Measurements from ENCODE around the gene DENND4A. TPM values are rescaled to one million over a fixed set of nuclear protein-coding genes. Genes with fewer than 3 reads are reported as not detected.

The DENND4A gene
- total and polyA plus RNA-seq, 9 of the 15 experiments (the other 6 are each of a cell fraction or from before 2014, with no cell fraction given), result 6.8 to 32.3 (median 19.9) TPM

- WGBS (ENCODE audit: insufficient coverage, low coverage, missing lambda C conversion rate), result 36% methylated on average over 2 of the region's 2 CpGs
- H3K36me3 ChIP-seq (ENCODE audit: control insufficient read depth, insufficient read depth, low read length), result no peaks in the 10 kb centered on the region
- CTCF ChIA-PET (ENCODE audit: low intra/inter-chr PET ratio), result no interaction called here
- DNase-seq (ENCODE audit: extremely low read depth in 1 of 4, low spot score in 3 of 4), result no peak
- no TSS peak for BruUV-seq (replicated peaks)
- no peak overlapping the region for H3K27ac ChIP-seq (ENCODE audit: extremely low read depth, low read depth, low read length)
- no peaks in the 10 kb centered on the region for H3K27me3 ChIP-seq (ENCODE audit: control insufficient read depth in 2 of 2, insufficient read depth in 2 of 2, low read length in 2 of 2)
- H3K4me1 ChIP-seq (replicated peaks in 1 of 2; ENCODE audit: control insufficient read depth in 2 of 2, insufficient read depth in 2 of 2, low read length in 2 of 2), result no peaks in the 10 kb centered on the region; a peak in 3 of 5 replicates
- no peak overlapping the region for H3K4me2 ChIP-seq (ENCODE audit: insufficient read depth, low read length)
- POLR2A ChIA-PET, result no interaction called here
- no peak for ATAC-seq
- no peak overlapping the region for H2AFZ ChIP-seq (ENCODE audit: low read depth, low read length)
- intact Hi-C loops (cut with micrococcal nuclease) (no loop called here), in situ Hi-C loops (cut with MboI) (no loop called here)
- H3K9ac ChIP-seq (ENCODE audit: insufficient read depth in 1 of 2, low read depth in 2 of 2, low read length in 2 of 2), result no peak overlapping the region
- H3K79me2 ChIP-seq (ENCODE audit: control insufficient read depth, insufficient read depth, low read length), result peaks cover 34% of the 10 kb centered on the region
- no peaks in the 10 kb centered on the region for H3K9me3 ChIP-seq (replicated peaks; ENCODE audit: control insufficient read depth, insufficient read depth, low read depth, low read length)
- no peak overlapping the region for H3K4me3 ChIP-seq
- H3K9me1 ChIP-seq (ENCODE audit: control insufficient read depth, insufficient read depth, low read length), result no peaks in the 10 kb centered on the region
- H4K20me1 ChIP-seq (replicated peaks; ENCODE audit: control insufficient read depth, insufficient read depth, low read length), result no peaks in the 10 kb centered on the region
- no peak for FAIRE-seq
- no peak for TF ChIP-seq ZKSCAN3 (CRISPR knock-in tag; IDR thresholded peaks at IDR 0.05)
- no peak for TF ChIP-seq TCF3 (CRISPR knock-in tag; IDR thresholded peaks at IDR 0.05)
- TF ChIP-seq ZNF79 (CRISPR knock-in tag; IDR thresholded peaks at IDR 0.05; ENCODE audit: low read depth), result no peak
- no peak for TF ChIP-seq ZBTB7A (IDR thresholded peaks at IDR 0.05; ENCODE audit: borderline replicate concordance, control insufficient read depth, low read depth, low read length)
- TF ChIP-seq THAP12 (CRISPR knock-in tag; IDR thresholded peaks at IDR 0.05), result no peak
- TF ChIP-seq EP300 (IDR thresholded peaks at IDR 0.05; ENCODE audit: low read length), result no peak
- TF ChIP-seq ZSCAN29 (IDR thresholded peaks at IDR 0.05), result no peak
- TF ChIP-seq RB1 (IDR thresholded peaks at IDR 0.05; ENCODE audit: low read depth), result no peak
- TF ChIP-seq PML (IDR thresholded peaks at IDR 0.05; ENCODE audit: low read length), result no peak
- TF ChIP-seq MCM3 (IDR thresholded peaks at IDR 0.05), result no peak
- TF ChIP-seq SRF (CRISPR knock-in tag; IDR thresholded peaks at IDR 0.05), result no peak
- no peak for TF ChIP-seq PHF21A (IDR thresholded peaks at IDR 0.05; ENCODE audit: borderline replicate concordance, low read depth)
- no peak for TF ChIP-seq HDAC2 (IDR thresholded peaks at IDR 0.05)
- TF ChIP-seq ZNF592 (IDR thresholded peaks at IDR 0.05), result no peak
These were observed 27.0 kb downstream of the DENND4A start for GRCh38 chr15:65765106-65765505.
